ENCODE results near the gene PIM1. TPM values are rescaled to one million over a fixed set of nuclear protein-coding genes. Genes with fewer than 3 reads are reported as not detected.

The PIM1 gene
- total and polyA plus RNA-seq, 8 donors, result 13.1 to 89.8 (median 20.9) TPM

GRCh38 chr6:37171970-37172812 lies 2.2 kb downstream of the PIM1 start:
- Histone ChIP-seq H3K27ac (peak overlapping the region; percentile 92 to 97), H3K4me3 (peak overlapping the region; percentile 73 to 95), H3K36me3 (peaks cover 3 to 52% of the 10 kb centered on the region in 2 donors), H3K4me1 (peaks cover 0 to 62% of the 10 kb centered on the region in 2 donors), H3K9me3 (no peaks in the 10 kb centered on the region), H3K27me3 (no peaks in the 10 kb centered on the region)
- intact Hi-C loops (cut with DNase I), result loop anchor here (5.0 to 10.0 kb wide), 3 partner anchors 117 to 147 kb away; no protein-coding TSS in a partner anchor
- peak; percentile 88 to 93 for TF ChIP-seq CTCF (IDR thresholded peaks at IDR 0.05)
- DNase-seq (peak; percentile 83 to 89 (median 87)), ATAC-seq (peak; percentile 50)

- DNase-seq (no peak), ATAC-seq (no peak)
- intact Hi-C loops (cut with DNase I), result loop anchor here (5.0 to 10.0 kb wide), 3 partner anchors 118 to 148 kb away; no protein-coding TSS in a partner anchor
- no peak for TF ChIP-seq CTCF (IDR thresholded peaks at IDR 0.05)
- Histone ChIP-seq H3K4me3 (peak overlapping the region; percentile 73 to 95), H3K27me3 (no peaks in the 10 kb centered on the region), H3K4me1 (peaks cover 0 to 68% of the 10 kb centered on the region in 2 donors), H3K27ac (peak overlapping the region; percentile 5 to 97), H3K9me3 (no peaks in the 10 kb centered on the region), H3K36me3 (peaks cover 3 to 52% of the 10 kb centered on the region in 2 donors)
Measured at GRCh38 chr6:37172912-37173492, 3.0 kb downstream of the PIM1 start.

GRCh38 chr6:37173493-37174195 lies 3.7 kb downstream of the PIM1 start:
- TF ChIP-seq CTCF (IDR thresholded peaks at IDR 0.05), result no peak
- Histone ChIP-seq H3K9me3 (no peaks in the 10 kb centered on the region), H3K27ac (peak overlapping the region; percentile 5 to 97), H3K27me3 (no peaks in the 10 kb centered on the region), H3K36me3 (peaks cover 3 to 52% of the 10 kb centered on the region in 2 donors), H3K4me1 (peaks cover 0 to 69% of the 10 kb centered on the region in 2 donors), H3K4me3 (peak overlapping the region in 1 of 2 donors; percentile 73)
- intact Hi-C loops (cut with DNase I), result loop anchor here (5.0 to 10.0 kb wide), 3 partner anchors 119 to 149 kb away; no protein-coding TSS in a partner anchor
- DNase-seq, result peak in 1 of 4 donors; percentile 60
- ATAC-seq, result no peak

GRCh38 chr6:37174196-37174514 lies 4.2 kb downstream of the PIM1 start:
- DNase-seq (no peak), ATAC-seq (no peak)
- Histone ChIP-seq H3K4me3 (peak overlapping the region in 1 of 2 donors; percentile 73), H3K4me1 (peaks cover 0 to 65% of the 10 kb centered on the region in 2 donors), H3K9me3 (no peaks in the 10 kb centered on the region), H3K27ac (peak overlapping the region in 1 of 2 donors; percentile 97), H3K36me3 (peaks cover 3 to 52% of the 10 kb centered on the region in 2 donors), H3K27me3 (no peaks in the 10 kb centered on the region)
- no peak for TF ChIP-seq CTCF (IDR thresholded peaks at IDR 0.05)
- intact Hi-C loops (cut with DNase I), result loop anchor here (5.0 to 10.0 kb wide), 3 partner anchors 119 to 149 kb away; no protein-coding TSS in a partner anchor

Data from left lung (tissue), 10 donors.